ENCODE data around the gene CDH4.

CDH4 gene

DNA sequence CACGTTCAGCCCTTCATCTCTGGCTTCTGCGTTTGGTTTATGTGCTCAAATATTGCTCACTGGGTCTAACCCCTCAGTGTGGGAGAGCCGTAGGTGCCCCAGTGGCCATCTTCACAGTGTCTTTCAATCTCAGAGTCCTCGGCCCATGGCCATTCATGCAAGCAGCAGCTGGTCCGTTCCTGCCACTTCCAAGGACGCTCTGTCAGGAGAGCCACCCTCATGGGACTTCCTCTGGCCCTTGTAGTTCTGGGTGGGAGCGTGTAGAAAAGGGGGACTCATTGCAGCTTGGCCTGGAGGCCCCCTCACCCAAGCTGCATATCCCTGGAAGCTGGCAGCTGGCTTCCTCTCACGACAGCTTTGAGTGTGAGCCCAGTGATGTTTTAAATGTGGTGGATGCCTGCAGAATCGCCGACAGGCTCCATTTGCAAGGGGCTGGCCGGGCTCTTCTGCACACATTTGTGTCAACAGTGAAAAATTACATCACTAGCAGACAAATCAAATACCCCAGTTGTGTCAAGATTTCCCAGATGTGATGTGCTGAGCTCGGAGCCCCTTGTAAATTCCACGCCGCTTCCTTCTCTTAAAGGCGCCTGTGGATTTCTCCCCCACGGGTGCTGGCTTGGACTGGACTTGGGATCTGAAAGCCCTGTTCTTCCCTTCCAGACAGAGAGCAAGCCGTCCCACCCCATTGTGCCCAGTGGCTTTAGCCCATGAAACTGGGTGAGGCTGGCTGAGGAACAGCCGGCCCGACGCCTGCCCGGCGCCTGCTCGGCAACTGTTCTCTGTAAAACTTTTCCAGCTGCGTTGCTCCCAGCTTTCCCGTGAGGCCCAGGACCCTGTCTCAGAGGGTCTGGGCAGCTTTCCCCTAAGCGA is 453.6 kb downstream of the CDH4 start:
- no peak overlapping the region for H3K27ac ChIP-seq
- TF ChIP-seq ZFX (IDR thresholded peaks at IDR 0.05): no peak
- TF ChIP-seq, protein P1, sequence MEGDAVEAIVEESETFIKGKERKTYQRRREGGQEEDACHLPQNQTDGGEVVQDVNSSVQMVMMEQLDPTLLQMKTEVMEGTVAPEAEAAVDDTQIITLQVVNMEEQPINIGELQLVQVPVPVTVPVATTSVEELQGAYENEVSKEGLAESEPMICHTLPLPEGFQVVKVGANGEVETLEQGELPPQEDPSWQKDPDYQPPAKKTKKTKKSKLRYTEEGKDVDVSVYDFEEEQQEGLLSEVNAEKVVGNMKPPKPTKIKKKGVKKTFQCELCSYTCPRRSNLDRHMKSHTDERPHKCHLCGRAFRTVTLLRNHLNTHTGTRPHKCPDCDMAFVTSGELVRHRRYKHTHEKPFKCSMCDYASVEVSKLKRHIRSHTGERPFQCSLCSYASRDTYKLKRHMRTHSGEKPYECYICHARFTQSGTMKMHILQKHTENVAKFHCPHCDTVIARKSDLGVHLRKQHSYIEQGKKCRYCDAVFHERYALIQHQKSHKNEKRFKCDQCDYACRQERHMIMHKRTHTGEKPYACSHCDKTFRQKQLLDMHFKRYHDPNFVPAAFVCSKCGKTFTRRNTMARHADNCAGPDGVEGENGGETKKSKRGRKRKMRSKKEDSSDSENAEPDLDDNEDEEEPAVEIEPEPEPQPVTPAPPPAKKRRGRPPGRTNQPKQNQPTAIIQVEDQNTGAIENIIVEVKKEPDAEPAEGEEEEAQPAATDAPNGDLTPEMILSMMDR (conservative IDR thresholded peaks at IDR 0.05): no peak

DNA sequence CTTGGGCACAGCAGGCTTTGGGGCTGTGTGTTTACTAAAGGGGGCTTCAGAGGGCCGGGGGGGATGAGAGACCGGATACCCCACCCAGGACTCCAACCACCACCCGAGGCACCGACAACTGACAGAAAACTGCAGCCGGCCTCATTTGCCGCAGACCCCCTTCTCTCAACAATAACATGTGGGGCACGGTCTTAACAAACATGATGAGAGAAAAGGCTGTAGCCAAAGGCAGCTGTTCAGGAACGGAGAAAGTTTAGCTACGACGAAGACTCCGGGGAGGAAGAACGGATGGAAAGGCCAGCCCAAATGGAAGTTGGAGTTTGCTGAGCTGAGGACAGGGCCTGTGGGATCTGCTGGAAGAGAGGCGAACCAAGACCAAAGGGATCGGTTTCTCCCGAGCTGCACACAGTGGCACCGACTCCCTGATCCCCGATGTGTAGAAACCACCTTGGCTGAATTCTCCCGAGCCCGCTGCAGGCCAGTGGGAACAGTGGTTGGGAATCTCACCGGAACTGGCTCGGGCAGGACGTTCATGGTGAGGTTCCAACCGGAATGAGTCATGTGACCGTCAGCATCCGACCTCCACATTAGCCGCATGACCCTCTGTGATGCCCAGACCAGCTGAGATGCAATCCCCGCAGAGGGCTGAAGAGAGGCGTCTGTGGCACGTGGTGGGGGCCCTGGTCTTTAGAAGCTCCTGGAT is 454.3 kb downstream of the CDH4 start:
- H3K27ac ChIP-seq: no peak overlapping the region
- TF ChIP-seq, protein P1 (conservative IDR thresholded peaks at IDR 0.05): no peak
- no peak for TF ChIP-seq ZFX (IDR thresholded peaks at IDR 0.05)

DNA sequence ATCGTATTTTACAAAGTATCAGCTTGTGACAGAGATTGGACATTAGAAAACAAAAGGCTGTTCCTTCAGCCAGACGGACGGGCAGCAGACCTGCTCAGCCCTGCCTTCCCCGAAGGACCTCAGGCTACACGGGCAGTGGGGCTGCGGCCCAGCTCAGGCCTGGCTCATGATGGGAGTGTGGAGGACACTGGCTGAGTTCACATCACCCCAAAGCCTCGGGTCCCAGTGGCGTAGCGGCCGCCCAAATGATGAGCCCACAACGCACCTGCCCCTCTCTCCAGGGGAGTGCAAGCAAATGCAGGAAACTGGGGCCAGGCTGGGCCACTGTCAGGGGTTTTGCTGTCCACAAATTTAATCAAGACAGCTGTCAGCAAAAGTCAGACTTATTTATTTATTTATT is 456.8 kb downstream of the CDH4 start:
- no peak overlapping the region for H3K27ac ChIP-seq
- TF ChIP-seq, protein P1 (conservative IDR thresholded peaks at IDR 0.05): no peak
- TF ChIP-seq ZFX (IDR thresholded peaks at IDR 0.05): no peak

DNA sequence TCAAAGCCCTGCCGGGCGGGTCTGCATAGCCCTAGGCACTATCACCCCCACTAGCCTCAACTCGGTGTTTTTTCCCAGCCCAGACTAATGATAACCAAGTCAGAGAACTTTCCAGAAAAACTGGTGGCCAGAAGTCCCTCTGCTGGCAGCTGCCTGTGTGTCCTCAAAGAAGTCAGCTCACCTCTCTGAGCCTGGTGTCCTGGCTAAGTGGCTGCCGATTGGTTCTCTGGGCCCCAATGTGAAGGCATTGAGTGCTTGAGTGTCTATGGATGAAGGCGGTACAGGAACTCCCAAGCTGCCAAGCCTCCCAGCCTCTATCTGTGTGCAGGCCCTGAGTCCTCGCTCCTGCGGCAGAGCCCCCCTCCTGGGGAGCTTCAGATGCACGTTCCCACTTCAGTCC is 458.0 kb downstream of the CDH4 start:
- no peak overlapping the region for H3K27ac ChIP-seq
- no peak for TF ChIP-seq ZFX (IDR thresholded peaks at IDR 0.05)
- TF ChIP-seq, protein P1 (conservative IDR thresholded peaks at IDR 0.05): no peak

DNA sequence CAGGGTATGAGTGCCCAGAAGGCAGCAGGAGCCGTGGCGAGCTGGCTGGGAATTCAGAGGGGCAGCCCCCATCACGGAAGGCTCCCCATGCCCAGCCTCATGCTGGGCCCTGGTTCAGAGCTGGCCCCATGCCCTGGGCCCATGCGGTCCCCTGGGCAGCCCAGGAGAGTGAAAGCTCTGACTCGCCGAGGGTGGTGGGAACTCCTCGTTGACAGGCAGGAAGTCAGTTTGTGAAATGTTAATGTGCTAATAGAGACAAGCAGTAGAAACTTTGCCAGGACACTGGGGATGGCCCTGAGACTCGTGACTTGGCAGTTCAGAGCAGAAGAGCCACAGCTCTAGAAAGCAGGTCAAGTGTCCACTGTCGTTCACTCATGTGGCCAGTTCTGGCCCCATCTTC is 460.6 kb downstream of the CDH4 start:
- TF ChIP-seq, protein P1 (conservative IDR thresholded peaks at IDR 0.05): no peak
- TF ChIP-seq ZFX (IDR thresholded peaks at IDR 0.05): no peak
- H3K27ac ChIP-seq: no peak overlapping the region

DNA sequence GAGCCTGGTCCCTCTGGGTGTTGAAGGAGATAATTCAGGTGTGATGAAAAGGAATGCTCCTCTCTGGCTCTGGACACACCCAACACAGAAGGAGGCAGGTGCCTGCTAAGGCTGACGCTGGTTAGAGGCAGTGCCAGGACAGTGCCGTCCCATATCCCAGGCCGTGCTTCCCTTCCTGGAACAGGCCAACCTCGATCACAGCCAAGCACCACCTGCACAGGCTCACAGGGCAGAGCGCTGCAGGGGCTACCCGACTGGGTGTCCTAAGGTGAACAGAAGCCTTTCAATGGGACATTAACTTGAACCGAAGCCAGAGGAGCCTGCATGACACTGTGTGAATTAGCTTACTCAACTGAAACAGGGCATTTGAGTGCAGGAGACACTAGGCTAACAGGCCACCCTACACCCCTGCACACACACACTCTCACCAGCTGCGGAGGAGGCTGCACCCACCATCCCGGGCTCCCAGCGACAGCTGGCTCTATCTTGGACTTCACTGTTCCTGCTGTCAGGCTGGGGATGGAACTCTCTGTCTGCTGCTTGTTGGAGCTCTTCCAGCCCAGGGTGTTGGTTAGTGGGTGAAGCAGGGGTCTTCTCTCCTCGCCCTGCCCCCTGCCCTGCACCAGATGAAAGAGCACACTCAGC is 466.4 kb downstream of the CDH4 start:
- TF ChIP-seq ZFX (IDR thresholded peaks at IDR 0.05): no peak
- TF ChIP-seq, protein P1 (conservative IDR thresholded peaks at IDR 0.05): no peak
- H3K27ac ChIP-seq: no peak overlapping the region

Data from C4-2B (cell line).